CD14-positive monocyte (primary cell): Measurements from ENCODE around the gene KLLN. TPM values are rescaled to one million over a fixed set of nuclear protein-coding genes. Genes with fewer than 3 reads are reported as not detected.
A peak's percentile ranks its signal among the peaks of the same experiment; 100 is the strongest.

ENCODE experiments used
- DNase-seq, 3 donors: peaks; one replicate each; pipeline ENCODE4 v3.0.0-alpha.2; 2011 to 2022
- H2AFZ ChIP-seq: 2 replicates; pipeline ENCODE4 v1.6.0; 2012; ENCODE audit warnings: mild to moderate bottlenecking, low read depth, low read length, inconsistent platforms; ENCODE audit not compliant: insufficient read depth, poor library complexity, severe bottlenecking
- H3K27ac ChIP-seq, 2 donors: 1 replicate in 1 of 2; 2 replicates in 1 of 2; pipeline ENCODE4 v1.5.1; 2012 to 2013; ENCODE audit warnings: low read length in 2 of 2, control low read depth in 1 of 2, inconsistent platforms in 1 of 2, low read depth in 1 of 2, mild to moderate bottlenecking in 1 of 2
- H3K27me3 ChIP-seq, 2 donors: one replicate each; pipeline versions ENCODE4 v1.6.0 to v1.6.1; 2011 to 2013; ENCODE audit warnings: low read length in 2 of 2; ENCODE audit not compliant: control insufficient read depth in 2 of 2, insufficient read depth in 2 of 2
- H3K36me3 ChIP-seq, 2 donors: replicated peaks in 1 of 2; 1 replicate in 1 of 2; 2 replicates in 1 of 2; pipeline versions ENCODE4 v1.5.1 to v1.6.1; 2012 to 2013; ENCODE audit warnings: low read length in 2 of 2, control low read depth in 1 of 2, inconsistent platforms in 1 of 2, mild to moderate bottlenecking in 1 of 2; ENCODE audit not compliant: insufficient read depth in 2 of 2, control insufficient read depth in 1 of 2
- H3K4me1 ChIP-seq, 2 donors: 1 replicate in 1 of 2; 2 replicates in 1 of 2; pipeline versions ENCODE4 v1.5.1 to v1.6.1; 2012 to 2013; ENCODE audit warnings: low read length in 2 of 2, control low read depth in 1 of 2, inconsistent platforms in 1 of 2, mild to moderate bottlenecking in 1 of 2, moderate library complexity in 1 of 2; ENCODE audit not compliant: insufficient read depth in 2 of 2, control insufficient read depth in 1 of 2
- H3K4me2 ChIP-seq: replicated peaks from 2 replicates; pipeline ENCODE3; 2012; ENCODE audit warnings: low read length, moderate library complexity, mild to moderate bottlenecking; ENCODE audit not compliant: poor library complexity, severe bottlenecking; ENCODE audit errors: extremely low read depth
- H3K4me3 ChIP-seq, 3 experiments: fragments of 200-600 bp in 1 of 3; sonication (generic) in 1 of 3; replicated peaks in 1 of 3; 1 replicate in 2 of 3; 2 replicates in 1 of 3; pipeline ENCODE4 v1.5.1; 2011 to 2013; ENCODE audit warnings: low read length in 3 of 3, mild to moderate bottlenecking in 3 of 3, control low read depth in 2 of 3, low read depth in 2 of 3, inconsistent platforms in 1 of 3, moderate library complexity in 1 of 3
- H3K79me2 ChIP-seq: 2 replicates; pipeline ENCODE4 v1.6.0; 2012; ENCODE audit warnings: mild to moderate bottlenecking, control low read depth, inconsistent platforms, low read length, moderate library complexity; ENCODE audit not compliant: insufficient read depth
- H3K9ac ChIP-seq: 2 replicates; pipeline ENCODE4 v1.6.0; 2017; ENCODE audit warnings: low read length, mild to moderate bottlenecking; ENCODE audit not compliant: insufficient read depth, poor library complexity, severe bottlenecking
- H3K9me3 ChIP-seq, 2 donors: replicated peaks in 1 of 2; 1 replicate in 1 of 2; 2 replicates in 1 of 2; pipeline versions ENCODE4 v1.5.1 to v1.6.1; 2012 to 2013; ENCODE audit warnings: low read length in 2 of 2, control low read depth in 1 of 2; ENCODE audit not compliant: control insufficient read depth in 1 of 2, insufficient read depth in 1 of 2
- H4K20me1 ChIP-seq: 2 replicates; pipeline ENCODE4 v1.6.0; 2012; ENCODE audit warnings: mild to moderate bottlenecking, low read length, control low read depth, moderate library complexity; ENCODE audit not compliant: insufficient read depth
- H3K27ac Mint-ChIP-seq, 7 donors: one replicate each; pipeline ENCODE4 v1.8.0; 2020; ENCODE audit warnings: mild to moderate bottlenecking in 7 of 7, mixed read lengths in 7 of 7, moderate library complexity in 6 of 7, inconsistent platforms in 2 of 7
- H3K27me3 Mint-ChIP-seq, 3 donors: one replicate each; pipeline ENCODE4 v1.8.0; 2021 to 2022; ENCODE audit warnings: low read depth in 3 of 3, mild to moderate bottlenecking in 3 of 3, mixed read lengths in 3 of 3, moderate library complexity in 3 of 3, inconsistent platforms in 1 of 3
- H3K36me3 Mint-ChIP-seq, 2 donors: one replicate each; pipeline ENCODE4 v1.8.0; 2020; ENCODE audit warnings: mixed read lengths in 2 of 2, inconsistent platforms in 1 of 2, mild to moderate bottlenecking in 1 of 2
- H3K4me1 Mint-ChIP-seq: one replicate; pipeline ENCODE4 v1.8.0; 2020; ENCODE audit warnings: mild to moderate bottlenecking, mixed read lengths
- H3K4me3 Mint-ChIP-seq, 2 donors: one replicate each; pipeline ENCODE4 v1.8.0; 2020; ENCODE audit warnings: mild to moderate bottlenecking in 2 of 2, mixed read lengths in 2 of 2, moderate library complexity in 1 of 2
- H3K9me3 Mint-ChIP-seq, 7 donors: one replicate each; pipeline ENCODE4 v1.8.0; 2020 to 2022; ENCODE audit warnings: mixed read lengths in 7 of 7, mild to moderate bottlenecking in 6 of 7, moderate library complexity in 6 of 7, inconsistent platforms in 2 of 7
- CTCF ChIP-seq: fragments of 200-600 bp; IDR thresholded peaks from one replicate; pipeline ENCODE4 v1.8.0; 2022; ENCODE audit warnings: antibody characterized with exemption, mild to moderate bottlenecking
- WGBS: methylation state at CpG from one replicate; pipeline ENCODE4 v1.1.5; 2013; ENCODE audit warnings: missing lambda C conversion rate; ENCODE audit not compliant: insufficient coverage; 5-methylcytosine and 5-hydroxymethylcytosine counted together
- intact Hi-C, 2 donors: fragments of 100-400 bp; cut with micrococcal nuclease; formaldehyde crosslinking; loops; one replicate each; pipeline versions ENCODE4 v1.15.0 to v1.15.1; 2023
- polyA plus RNA-seq, 3 donors: library from polyadenylated mRNA; depleted of rRNA in 1 of 3; unstranded in 2 of 3; stranded (reverse) in 1 of 3; fragments of 300-500 nt in 2 of 3; fragments of >200 nt in 1 of 3; fragmentation: Illumina TruSeq in 2 of 3; gene quantifications; 1 replicate in 2 of 3; 2 replicates in 1 of 3; pipeline ENCODE4 v1.2.3, GENCODE V29; 2012 to 2021

Gene KLLN
- polyA plus RNA-seq, 3 donors: 0.11 to 0.23 (median 0.12) TPM

GRCh38 chr10:87866412-87866974, 3.2 kb upstream of the KLLN start:
- peaks cover 0 to 2% of the 10 kb centered on the region in 2 donors for H3K36me3 ChIP-seq
- no peaks in the 10 kb centered on the region for H3K27me3 ChIP-seq
- H3K27ac Mint-ChIP-seq: peak overlapping the region in 5 of 7 donors; percentile 6 to 95 (median 79)
- peaks cover 83% of the 10 kb centered on the region for H3K79me2 ChIP-seq
- intact Hi-C loops: loop anchor here in 1 of 2 donors (10.0 kb wide), 2 partner anchors 518 to 688 kb away; no protein-coding TSS in a partner anchor
- TF ChIP-seq CTCF: no peak
- peak overlapping the region; percentile 81 to 97 (median 86) for H3K4me3 ChIP-seq
- peaks cover 75% of the 10 kb centered on the region for H4K20me1 ChIP-seq
- no peaks in the 10 kb centered on the region for H3K9me3 ChIP-seq
- no peaks in the 10 kb centered on the region for H3K27me3 Mint-ChIP-seq
- peak overlapping the region; percentile 97 for H3K4me2 ChIP-seq
- peaks cover 13 to 60% of the 10 kb centered on the region in 2 donors for H3K4me1 ChIP-seq
- peak overlapping the region; percentile 94 to 99 for H3K4me3 Mint-ChIP-seq
- no peak for DNase-seq
- H3K9me3 Mint-ChIP-seq: peaks cover 0 to 2% (median 0%) of the 10 kb centered on the region in 7 donors
- H3K36me3 Mint-ChIP-seq: peaks cover 10 to 12% of the 10 kb centered on the region in 2 donors
- WGBS: no CpG with 5 or more reads among the region's 3 CpGs
- peak overlapping the region in 1 of 2 donors; percentile 93 for H3K27ac ChIP-seq
- peaks cover 41% of the 10 kb centered on the region for H3K4me1 Mint-ChIP-seq
- H2AFZ ChIP-seq: no peak overlapping the region
- H3K9ac ChIP-seq: peak overlapping the region; percentile 83

GRCh38 chr10:87865241-87865881, 2.0 kb upstream of the KLLN start:
- Mint-ChIP-seq H3K4me3 (peak overlapping the region; percentile 94 to 99), H3K4me1 (peaks cover 41% of the 10 kb centered on the region), H3K9me3 (peaks cover 0 to 2% (median 0%) of the 10 kb centered on the region in 7 donors), H3K27ac (peak overlapping the region in 6 of 7 donors; percentile 15 to 95 (median 78)), H3K27me3 (no peaks in the 10 kb centered on the region), H3K36me3 (peaks cover 3 to 7% of the 10 kb centered on the region in 2 donors)
- Histone ChIP-seq H2AFZ (no peak overlapping the region), H3K4me3 (peak overlapping the region; percentile 81 to 97 (median 86)), H3K4me1 (peaks cover 22 to 60% of the 10 kb centered on the region in 2 donors), H3K9ac (peak overlapping the region; percentile 83), H3K79me2 (peaks cover 72% of the 10 kb centered on the region), H3K27me3 (no peaks in the 10 kb centered on the region), H3K9me3 (no peaks in the 10 kb centered on the region), H3K4me2 (peak overlapping the region; percentile 97), H4K20me1 (peaks cover 64% of the 10 kb centered on the region), H3K27ac (peak overlapping the region in 1 of 2 donors; percentile 93), H3K36me3 (no peaks in the 10 kb centered on the region)
- intact Hi-C loops: loop anchor here in 1 of 2 donors (10.0 kb wide), 2 partner anchors 519 to 689 kb away; no protein-coding TSS in a partner anchor
- no peak for TF ChIP-seq CTCF
- DNase-seq: no peak
- whole genome bisulfite sequencing: 0% methylated on average over 4 of the region's 4 CpGs
